HL-60 (cell line): Measurements from ENCODE around the gene RAP1GAP.

Source experiments
- CTCF ChIP-seq: IDR thresholded peaks from one replicate; pipeline ENCODE4 v1.5.1; 2011; ENCODE audit warnings: low read length, control low read depth, inconsistent platforms; ENCODE audit not compliant: insufficient read depth
- GABPA ChIP-seq: IDR thresholded peaks from 2 replicates; pipeline ENCODE4 v1.6.1; 2012; ENCODE audit warnings: low read depth
- POLR2AphosphoS5 ChIP-seq: IDR thresholded peaks from 2 replicates; pipeline ENCODE4 v1.6.1; 2012; ENCODE audit warnings: low read depth
- REST ChIP-seq: IDR thresholded peaks from 2 replicates; pipeline ENCODE4 v1.6.1; 2012; ENCODE audit warnings: low read depth; ENCODE audit not compliant: insufficient replicate concordance
- SPI1 ChIP-seq: IDR thresholded peaks from 2 replicates; pipeline ENCODE4 v1.6.1; 2012; ENCODE audit warnings: low read depth, mild to moderate bottlenecking, borderline replicate concordance

GRCh38 chr1:21659924-21660326 is 9.2 kb downstream of the RAP1GAP start:
- no peak for TF ChIP-seq CTCF
- TF ChIP-seq REST, result no peak
- no peak for TF ChIP-seq POLR2AphosphoS5
- TF ChIP-seq GABPA, result no peak
- TF ChIP-seq SPI1, result no peak
